Endothelial cell (in vitro differentiated cells): ENCODE measurements around the gene GMNC. TPM values are rescaled to one million over a fixed set of nuclear protein-coding genes. Genes with fewer than 3 reads are reported as not detected.
"Not testable (repeated sequence)": the region's sequence is repeated elsewhere in the genome, so short reads cannot be mapped to it uniquely, and the experiment has no call there.

ENCODE experiments used
- DNase-seq: peaks from one replicate; pipeline ENCODE4 v3.0.0; 2021; ENCODE audit warnings: low spot score
- H3K27ac Mint-ChIP-seq: one replicate; pipeline ENCODE4 v1.8.0; 2021; ENCODE audit warnings: mixed read lengths, inconsistent platforms; ENCODE audit not compliant: unreplicated experiment
- H3K27me3 Mint-ChIP-seq: one replicate; pipeline ENCODE4 v1.8.0; 2021; ENCODE audit warnings: mild to moderate bottlenecking, moderate library complexity, mixed read lengths, inconsistent platforms; ENCODE audit not compliant: unreplicated experiment
- H3K36me3 Mint-ChIP-seq: one replicate; pipeline ENCODE4 v1.8.0; 2021; ENCODE audit warnings: mild to moderate bottlenecking, low read depth, mixed read lengths, inconsistent platforms; ENCODE audit not compliant: unreplicated experiment
- H3K4me1 Mint-ChIP-seq: one replicate; pipeline ENCODE4 v1.8.0; 2021; ENCODE audit warnings: mild to moderate bottlenecking, mixed read lengths, inconsistent platforms; ENCODE audit not compliant: unreplicated experiment
- H3K4me3 Mint-ChIP-seq: one replicate; pipeline ENCODE4 v1.8.0; 2021; ENCODE audit warnings: mild to moderate bottlenecking, mixed read lengths, inconsistent platforms; ENCODE audit not compliant: unreplicated experiment
- H3K9me3 Mint-ChIP-seq: one replicate; pipeline ENCODE4 v1.8.0; 2021; ENCODE audit warnings: mixed read lengths, inconsistent platforms; ENCODE audit not compliant: unreplicated experiment
- CTCF ChIP-seq: fragments of 200-600 bp; sonication (generic); IDR thresholded peaks from one replicate; pipeline ENCODE4 v1.5.0; 2021; ENCODE audit warnings: antibody characterized with exemption; ENCODE audit not compliant: unreplicated experiment
- total RNA-seq: library from RNA; stranded (reverse); fragmentation: NEBNext Ultra II Directional; extraction: Animal tissue kit (Norgen Biotek cat#: 25700); gene quantifications from one replicate; pipeline ENCODE4 v1.2.1, GENCODE V29; 2021; ENCODE audit not compliant: unreplicated experiment

The GMNC gene
- total RNA-seq, 1 donor from 2014 or later: not detected

DNA sequence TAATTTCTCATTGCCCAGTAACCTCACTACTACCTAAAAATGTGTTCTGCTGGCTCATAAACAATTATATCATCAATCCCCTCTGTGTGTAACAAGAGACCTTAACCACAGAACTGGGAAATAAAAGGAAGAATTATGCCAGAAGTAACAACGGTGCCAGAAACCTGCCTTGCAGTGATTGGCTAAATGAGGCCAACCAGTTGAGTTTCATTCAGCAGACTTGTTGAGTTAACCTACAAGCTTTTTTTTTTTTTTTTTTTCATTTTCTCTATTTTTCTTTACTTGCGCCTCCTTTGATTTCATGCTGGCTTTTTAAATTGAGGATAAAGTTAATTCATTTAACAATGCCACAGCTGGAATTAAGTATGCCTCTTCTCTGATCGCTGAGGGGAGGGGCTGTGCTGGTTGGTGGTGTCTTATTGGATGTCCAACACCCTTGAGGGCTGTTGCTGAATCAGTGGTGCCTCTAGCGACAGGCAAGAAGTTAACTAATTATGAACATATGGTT lies 30.0 kb upstream of the GMNC start:
- TF ChIP-seq CTCF: no peak
- Mint-ChIP-seq H3K9me3 (no peaks in the 10 kb centered on the region), H3K4me3 (no peak overlapping the region), H3K27ac (no peak overlapping the region), H3K27me3 (no peaks in the 10 kb centered on the region), H3K4me1 (peaks cover 4% of the 10 kb centered on the region), H3K36me3 (no peaks in the 10 kb centered on the region)
- DNase-seq: no peak

DNA sequence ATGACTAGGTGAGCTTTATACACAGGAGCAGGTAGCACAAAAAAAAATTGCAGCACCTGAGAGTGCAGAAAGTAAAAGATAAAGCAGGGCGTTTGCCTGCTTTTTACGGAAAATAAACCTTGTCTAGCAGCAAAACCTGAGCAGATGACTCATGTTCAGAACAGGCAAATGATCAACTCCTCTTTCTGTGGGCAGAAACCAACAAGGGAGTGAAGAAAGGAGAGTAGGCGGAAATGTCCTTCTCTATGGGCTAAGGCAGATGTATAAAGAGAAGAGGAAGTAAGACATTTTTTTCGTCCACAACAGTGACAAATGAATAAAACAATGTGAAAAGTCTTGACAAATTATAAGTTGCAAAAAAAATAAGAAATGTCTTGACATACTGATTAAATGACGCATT lies 24.5 kb upstream of the GMNC start:
- no peak for DNase-seq
- Mint-ChIP-seq H3K4me3 (no peak overlapping the region), H3K36me3 (no peaks in the 10 kb centered on the region), H3K27ac (no peak overlapping the region), H3K9me3 (no peaks in the 10 kb centered on the region), H3K27me3 (no peaks in the 10 kb centered on the region), H3K4me1 (no peaks in the 10 kb centered on the region)
- TF ChIP-seq CTCF: no peak

DNA sequence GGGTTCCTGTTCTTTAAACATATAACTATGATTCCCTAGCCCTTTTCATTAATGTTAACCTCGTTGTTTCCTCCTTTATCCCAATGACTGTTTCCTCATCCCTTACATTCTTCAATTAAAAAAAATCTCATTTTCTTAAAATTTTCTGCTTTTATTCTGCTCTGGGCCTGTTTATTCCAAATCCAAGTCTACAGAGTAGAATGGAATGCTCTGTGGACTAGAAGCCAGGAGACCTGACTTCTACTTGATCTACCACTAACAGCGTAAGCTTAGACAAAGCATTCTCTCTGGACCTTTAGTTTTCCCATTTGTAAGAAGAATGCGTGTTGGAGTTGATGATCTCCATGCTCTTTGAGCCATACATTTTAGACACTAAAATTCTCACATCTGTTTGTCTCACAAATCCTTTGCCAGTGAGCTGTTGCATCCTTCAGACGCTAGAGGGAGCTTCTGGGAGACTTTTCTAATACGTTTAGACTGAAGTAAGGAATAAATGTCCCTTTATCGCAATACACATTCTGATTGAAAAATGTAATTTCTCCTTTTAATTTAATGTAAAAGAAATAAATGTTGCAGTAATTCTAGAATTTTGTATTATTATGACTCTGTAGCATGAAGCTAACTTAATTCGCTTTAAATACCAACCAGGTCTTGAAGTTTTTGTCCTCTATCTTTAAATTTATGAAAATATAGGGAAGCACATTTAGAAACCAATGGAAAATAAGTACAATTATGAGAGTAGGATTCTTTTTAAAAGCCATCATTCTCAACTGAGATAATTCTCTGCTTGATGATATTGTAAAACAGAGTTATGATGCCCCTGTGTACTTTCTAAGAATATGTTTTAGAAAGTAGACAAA lies 21.7 kb upstream of the GMNC start:
- H3K4me1 Mint-ChIP-seq: no peaks in the 10 kb centered on the region
- no peak overlapping the region for H3K4me3 Mint-ChIP-seq
- DNase-seq: peak; percentile 47
- no peaks in the 10 kb centered on the region for H3K9me3 Mint-ChIP-seq
- H3K27me3 Mint-ChIP-seq: no peaks in the 10 kb centered on the region
- no peak overlapping the region for H3K27ac Mint-ChIP-seq
- H3K36me3 Mint-ChIP-seq: no peaks in the 10 kb centered on the region
- TF ChIP-seq CTCF: peak; percentile 58

GRCh38 chr3:190883141-190883540 lies 20.6 kb upstream of the GMNC start:
- Mint-ChIP-seq H3K27ac (no peak overlapping the region), H3K36me3 (no peaks in the 10 kb centered on the region), H3K4me1 (no peaks in the 10 kb centered on the region), H3K4me3 (no peak overlapping the region), H3K27me3 (no peaks in the 10 kb centered on the region), H3K9me3 (no peaks in the 10 kb centered on the region)
- TF ChIP-seq CTCF: no peak
- no peak for DNase-seq

GRCh38 chr3:190877925-190878324 lies 15.4 kb upstream of the GMNC start:
- TF ChIP-seq CTCF: peak; percentile 65
- Mint-ChIP-seq H3K4me3 (no peak overlapping the region), H3K9me3 (no peaks in the 10 kb centered on the region), H3K36me3 (no peaks in the 10 kb centered on the region), H3K4me1 (no peaks in the 10 kb centered on the region), H3K27ac (no peak overlapping the region), H3K27me3 (no peaks in the 10 kb centered on the region)
- no peak for DNase-seq

GRCh38 chr3:190876433-190876832 lies 13.9 kb upstream of the GMNC start:
- DNase-seq, H3K4me3 Mint-ChIP-seq, H3K27ac Mint-ChIP-seq, H3K4me1 Mint-ChIP-seq, H3K27me3 Mint-ChIP-seq, H3K9me3 Mint-ChIP-seq, H3K36me3 Mint-ChIP-seq: not testable (repeated sequence)

GRCh38 chr3:190875061-190875460 lies 12.6 kb upstream of the GMNC start:
- not testable (repeated sequence) for H3K36me3 Mint-ChIP-seq, H3K27ac Mint-ChIP-seq, DNase-seq

More at GRCh38 chr3:190875061-190875460, 12.6 kb upstream of the GMNC start:
- not testable (repeated sequence) for H3K9me3 Mint-ChIP-seq, H3K4me1 Mint-ChIP-seq, H3K4me3 Mint-ChIP-seq, H3K27me3 Mint-ChIP-seq
